BJ (cell line): ENCODE data around the gene SPATA3. TPM values are rescaled to one million over a fixed set of nuclear protein-coding genes. Genes with fewer than 3 reads are reported as not detected.
A peak's percentile ranks its signal among the peaks of the same experiment; 100 is the strongest.

Source experiments
- CTCF ChIA-PET: fragments of 350-600 bp; formaldehyde crosslinking; extraction: SDS; loops from one replicate; lab custom pipeline; 2021; ENCODE audit warnings: antibody characterized with exemption, inconsistent platforms; lab: Yijun Ruan, JAX
- POLR2A ChIA-PET: fragments of 300-600 bp; sonication (Branson Sonifier 250); formaldehyde crosslinking; extraction: SDS; loops from one replicate; lab custom pipeline; 2021; ENCODE audit warnings: antibody characterized with exemption; lab: Charles Lee
- DNase-seq: peaks from one replicate; pipeline ENCODE4 v3.0.0-alpha.2; 2011; ENCODE audit warnings: low read depth
- H3K27me3 ChIP-seq: 2 replicates; pipeline ENCODE4 v1.6.0; 2011; ENCODE audit warnings: low read length; ENCODE audit not compliant: control insufficient read depth, insufficient read depth
- H3K36me3 ChIP-seq: 2 replicates; pipeline ENCODE4 v1.5.1; 2011; ENCODE audit warnings: low read length; ENCODE audit not compliant: control insufficient read depth, insufficient read depth
- H3K4me3 ChIP-seq: 2 replicates; pipeline ENCODE4 v1.5.1; 2011; ENCODE audit warnings: low read depth, mild to moderate bottlenecking, control low read depth, low read length
- CTCF ChIP-seq: IDR thresholded peaks from 2 replicates; pipeline ENCODE4 v1.5.1; 2011; ENCODE audit warnings: low read depth, mild to moderate bottlenecking, control low read depth, inconsistent platforms, low read length, moderate library complexity; ENCODE audit not compliant: insufficient read depth
- polyA plus RNA-seq: library from polyadenylated mRNA; depleted of rRNA; stranded (reverse); fragments of >200 nt; gene quantifications from 2 replicates; pipeline ENCODE4 v1.2.3, GENCODE V29; 2011

SPATA3 gene
- polyA plus RNA-seq, 1 experiment, result not detected

GRCh38 chr2:230987137-230988020, 8.5 kb upstream of the SPATA3 start:
- Histone ChIP-seq H3K4me3 (peak overlapping the region; percentile 44), H3K27me3 (peaks cover 7% of the 10 kb centered on the region), H3K36me3 (no peaks in the 10 kb centered on the region)
- POLR2A ChIA-PET, result no interaction called here
- CTCF ChIA-PET, result interaction anchor here (0.6 to 7.2 kb wide), 48 partner anchors 8 to 892 kb away, joined by 3 to 87 read pairs (median 5); partner anchors contain the start of genes ITM2C and SPATA3
- TF ChIP-seq CTCF, result peak; percentile 93
- DNase-seq, result no peak

GRCh38 chr2:230989731-230990130, 6.2 kb upstream of the SPATA3 start:
- no peak for TF ChIP-seq CTCF
- CTCF ChIA-PET, result interaction anchor here (2.0 to 7.2 kb wide), 4 partner anchors 88 to 166 kb away, joined by 7 to 87 read pairs (median 26); no protein-coding TSS in a partner anchor
- no peaks in the 10 kb centered on the region for H3K36me3 ChIP-seq
- H3K27me3 ChIP-seq, result peaks cover 6% of the 10 kb centered on the region
- no peak for DNase-seq
- no peak overlapping the region for H3K4me3 ChIP-seq
- POLR2A ChIA-PET, result no interaction called here

- no peak for DNase-seq
- Histone ChIP-seq H3K27me3 (peaks cover 6% of the 10 kb centered on the region), H3K4me3 (no peak overlapping the region), H3K36me3 (no peaks in the 10 kb centered on the region)
- ChIA-PET POLR2A (no interaction called here), CTCF (interaction anchor here (2.0 to 7.2 kb wide), 2 partner anchors 88 to 167 kb away, joined by 7 to 87 read pairs; no protein-coding TSS in a partner anchor)
- TF ChIP-seq CTCF, result no peak
Observed at GRCh38 chr2:230990131-230990898, 5.6 kb upstream of the SPATA3 start.

GRCh38 chr2:230990899-230991150, 5.1 kb upstream of the SPATA3 start:
- TF ChIP-seq CTCF, result no peak
- H3K4me3 ChIP-seq, result no peak overlapping the region
- DNase-seq, result no peak
- ChIA-PET CTCF (interaction anchor here (2.0 to 7.2 kb wide), 2 partner anchors 89 to 168 kb away, joined by 7 to 87 read pairs; no protein-coding TSS in a partner anchor), POLR2A (no interaction called here)
- H3K36me3 ChIP-seq, result no peaks in the 10 kb centered on the region
- H3K27me3 ChIP-seq, result peaks cover 6% of the 10 kb centered on the region

GRCh38 chr2:230991598-230991997, 4.3 kb upstream of the SPATA3 start:
- Histone ChIP-seq H3K36me3 (no peaks in the 10 kb centered on the region), H3K4me3 (no peak overlapping the region), H3K27me3 (peaks cover 6% of the 10 kb centered on the region)
- no peak for TF ChIP-seq CTCF
- ChIA-PET POLR2A (no interaction called here), CTCF (interaction anchor here (1.1 to 1.3 kb wide), 2 partner anchors 73 to 144 kb away, joined by 3 to 5 read pairs; no protein-coding TSS in a partner anchor)
- no peak for DNase-seq
